ENCODE results near the gene NAA11. TPM values are rescaled to one million over a fixed set of nuclear protein-coding genes. Genes with fewer than 3 reads are reported as not detected.

The NAA11 gene
- total and polyA plus RNA-seq, 4 donors = not detected

GRCh38 chr4:79334341-79334740, 8.5 kb upstream of the NAA11 start:
- Histone ChIP-seq H3K27ac (ENCODE audit: low read depth in 1 of 2, low read length in 1 of 2) (no peak overlapping the region), H3K4me1 (ENCODE audit: control insufficient read depth in 5 of 5, insufficient read depth in 5 of 5, low read length in 5 of 5) (no peaks in the 10 kb centered on the region), H3K4me3 (no peak overlapping the region), H3K9me3 (ENCODE audit: control insufficient read depth in 4 of 4, insufficient read depth in 3 of 4, low read length in 3 of 4) (no peaks in the 10 kb centered on the region), H3K36me3 (ENCODE audit: control insufficient read depth in 4 of 4, insufficient read depth in 4 of 4, low read length in 4 of 4) (no peaks in the 10 kb centered on the region), H3K27me3 (ENCODE audit: control insufficient read depth in 3 of 3, insufficient read depth in 3 of 3, low read length in 2 of 3) (no peaks in the 10 kb centered on the region), H3K9ac (ENCODE audit: insufficient read depth in 1 of 2, low read length in 2 of 2) (no peak overlapping the region)
- WGBS, 2 donors = 67 to 68% methylated on average over 4 of the region's 4 CpGs
- no peak for DNase-seq
- ATAC-seq (ENCODE audit: insufficient read depth, low FRiP score) = no peak
- TF ChIP-seq CTCF (IDR thresholded peaks at IDR 0.05; ENCODE audit: control extremely low read depth, extremely low read depth) = no peak

- TF ChIP-seq CTCF (IDR thresholded peaks at IDR 0.05; ENCODE audit: control extremely low read depth, extremely low read depth) = no peak
- 45 to 48% methylated on average over 2 of the region's 2 CpGs for WGBS, 2 donors
- no peaks in the 10 kb centered on the region for H3K27me3 ChIP-seq (ENCODE audit: control insufficient read depth in 3 of 3, insufficient read depth in 3 of 3, low read length in 2 of 3)
- no peaks in the 10 kb centered on the region for H3K9me3 ChIP-seq (ENCODE audit: control insufficient read depth in 4 of 4, insufficient read depth in 3 of 4, low read length in 3 of 4)
- H3K27ac ChIP-seq (ENCODE audit: low read depth in 1 of 2, low read length in 1 of 2) = no peak overlapping the region
- H3K36me3 ChIP-seq (ENCODE audit: control insufficient read depth in 4 of 4, insufficient read depth in 4 of 4, low read length in 4 of 4) = no peaks in the 10 kb centered on the region
- no peaks in the 10 kb centered on the region for H3K4me1 ChIP-seq (ENCODE audit: control insufficient read depth in 5 of 5, insufficient read depth in 5 of 5, low read length in 5 of 5)
- no peak overlapping the region for H3K4me3 ChIP-seq
- DNase-seq (peak in 2 of 3 donors; percentile 15 to 38), ATAC-seq (ENCODE audit: insufficient read depth, low FRiP score) (no peak)
- H3K9ac ChIP-seq (ENCODE audit: insufficient read depth in 1 of 2, low read length in 2 of 2) = no peak overlapping the region
These were observed 5.4 kb upstream of the NAA11 start for GRCh38 chr4:79331126-79331876.

- ATAC-seq (ENCODE audit: insufficient read depth, low FRiP score) (no peak), DNase-seq (no peak)
- no peak overlapping the region for H3K4me3 ChIP-seq
- WGBS, 2 donors = 76 to 84% methylated on average over 2 of the region's 2 CpGs
- H3K4me1 ChIP-seq (ENCODE audit: control insufficient read depth in 5 of 5, insufficient read depth in 5 of 5, low read length in 5 of 5) = no peaks in the 10 kb centered on the region
- no peaks in the 10 kb centered on the region for H3K9me3 ChIP-seq (ENCODE audit: control insufficient read depth in 4 of 4, insufficient read depth in 3 of 4, low read length in 3 of 4)
- no peaks in the 10 kb centered on the region for H3K36me3 ChIP-seq (ENCODE audit: control insufficient read depth in 4 of 4, insufficient read depth in 4 of 4, low read length in 4 of 4)
- H3K27me3 ChIP-seq (ENCODE audit: control insufficient read depth in 3 of 3, insufficient read depth in 3 of 3, low read length in 2 of 3) = no peaks in the 10 kb centered on the region
- no peak for TF ChIP-seq CTCF (IDR thresholded peaks at IDR 0.05; ENCODE audit: control extremely low read depth, extremely low read depth)
- H3K27ac ChIP-seq (ENCODE audit: low read depth in 1 of 2, low read length in 1 of 2) = no peak overlapping the region
- H3K9ac ChIP-seq (ENCODE audit: insufficient read depth in 1 of 2, low read length in 2 of 2) = no peak overlapping the region
These were observed 4.9 kb upstream of the NAA11 start for GRCh38 chr4:79330720-79331119.

- ATAC-seq (ENCODE audit: insufficient read depth, low FRiP score) (no peak), DNase-seq (no peak)
- Histone ChIP-seq H3K9ac (ENCODE audit: insufficient read depth in 1 of 2, low read length in 2 of 2) (no peak overlapping the region), H3K9me3 (ENCODE audit: control insufficient read depth in 4 of 4, insufficient read depth in 3 of 4, low read length in 3 of 4) (no peaks in the 10 kb centered on the region), H3K27ac (ENCODE audit: low read depth in 1 of 2, low read length in 1 of 2) (no peak overlapping the region), H3K4me1 (ENCODE audit: control insufficient read depth in 5 of 5, insufficient read depth in 5 of 5, low read length in 5 of 5) (no peaks in the 10 kb centered on the region), H3K27me3 (ENCODE audit: control insufficient read depth in 3 of 3, insufficient read depth in 3 of 3, low read length in 2 of 3) (no peaks in the 10 kb centered on the region), H3K4me3 (no peak overlapping the region), H3K36me3 (ENCODE audit: control insufficient read depth in 4 of 4, insufficient read depth in 4 of 4, low read length in 4 of 4) (no peaks in the 10 kb centered on the region)
- no peak for TF ChIP-seq CTCF (IDR thresholded peaks at IDR 0.05; ENCODE audit: control extremely low read depth, extremely low read depth)
- WGBS, 2 donors = 92 to 96% methylated on average over 12 of the region's 12 CpGs
These were observed 425 bp downstream of the NAA11 start for GRCh38 chr4:79325436-79325835.

Measured in lung (tissue), 12 donors.